GM12878 (cell line): ENCODE measurements around the gene ASRGL1. TPM values are rescaled to one million over a fixed set of nuclear protein-coding genes. Genes with fewer than 3 reads are reported as not detected.

Experiments
- ATAC-seq: fragments of 200-7000 bp; cut with Tn5 transposase; 3 replicates; pipeline ENCODE4 v1.9.1; 2020; ENCODE audit warnings: mild to moderate bottlenecking, moderate library complexity
- BruUV-seq: library from RNA; stranded (reverse); fragments of 400-500 nt; replicated peaks from 2 replicates; lab custom pipeline; 2021; lab: Mats Ljungman, UMichigan
- CTCF ChIA-PET: fragments of 300-600 bp; sonication (Branson Sonifier 250); formaldehyde crosslinking; extraction: SDS; loops from one replicate; lab custom pipeline; 2021; ENCODE audit warnings: inconsistent platforms; lab: Yijun Ruan, JAX
- POLR2A ChIA-PET: fragments of 350-600 bp; formaldehyde crosslinking; extraction: SDS; loops from one replicate; lab custom pipeline; 2021; ENCODE audit warnings: inconsistent platforms; lab: Charles Lee
- RAD21 ChIA-PET: fragments of 300-600 bp; sonication (Branson Sonifier 250); formaldehyde crosslinking; loops from one replicate; lab custom pipeline; 2023; ENCODE audit warnings: antibody characterized with exemption; ENCODE audit not compliant: unreplicated experiment; lab: Charles Lee
- SMC1A ChIA-PET: fragments of 300-600 bp; sonication (Branson Sonifier 250); formaldehyde crosslinking; loops from one replicate; lab custom pipeline; 2023; ENCODE audit not compliant: unreplicated experiment, uncharacterized antibody; lab: Charles Lee
- DNase-seq: peaks from one replicate; pipeline ENCODE4 v3.0.0-alpha.2; 2011; ENCODE audit warnings: low read depth, low spot score
- FAIRE-seq: peaks from 3 replicates; lab custom pipeline; 2011; peaks lifted over from hg19 to GRCh38; lab: Jason Lieb, UNC
- H2AFZ ChIP-seq: 2 replicates; pipeline ENCODE4 v1.6.0; 2011; ENCODE audit warnings: low read depth, low read length, control low read depth; ENCODE audit not compliant: control insufficient read depth
- H3K27ac ChIP-seq: 2 replicates; pipeline ENCODE4 v1.5.1; 2011; ENCODE audit warnings: control low read depth; ENCODE audit not compliant: control insufficient read depth, insufficient read depth
- H3K27me3 ChIP-seq, 2 experiments: replicated peaks in 1 of 2; 2 replicates each; pipeline versions ENCODE4 v1.6.0 to v1.6.1; 2011; ENCODE audit warnings: low read length in 1 of 2; ENCODE audit not compliant: control insufficient read depth in 2 of 2, insufficient read depth in 2 of 2
- H3K36me3 ChIP-seq, 2 experiments: 2 replicates each; pipeline ENCODE4 v1.5.1; 2011; ENCODE audit warnings: low read length in 1 of 2; ENCODE audit not compliant: control insufficient read depth in 2 of 2, insufficient read depth in 2 of 2
- H3K4me1 ChIP-seq: 2 replicates; pipeline ENCODE4 v1.6.1; 2011; ENCODE audit warnings: mild to moderate bottlenecking, low read length, moderate library complexity, mixed read lengths; ENCODE audit not compliant: control insufficient read depth, insufficient read depth
- H3K4me2 ChIP-seq: 2 replicates; pipeline ENCODE4 v1.6.0; 2011; ENCODE audit warnings: control low read depth; ENCODE audit not compliant: control insufficient read depth, insufficient read depth
- H3K4me3 ChIP-seq: fragments of 200-600 bp; sonication (generic); 2 replicates; pipeline ENCODE4 v1.5.1; 2016
- H3K79me2 ChIP-seq: 2 replicates; pipeline ENCODE4 v1.6.0; 2011; ENCODE audit warnings: low read length; ENCODE audit not compliant: control insufficient read depth, insufficient read depth
- H3K9ac ChIP-seq: 2 replicates; pipeline ENCODE4 v1.8.0; 2011; ENCODE audit warnings: low read length, control low read depth, mixed read lengths; ENCODE audit not compliant: control insufficient read depth, insufficient read depth
- H3K9me3 ChIP-seq: replicated peaks from 3 replicates; pipeline ENCODE4 v1.5.1; 2011; ENCODE audit warnings: mild to moderate bottlenecking, low read length; ENCODE audit not compliant: control insufficient read depth, insufficient read depth
- H4K20me1 ChIP-seq: 2 replicates; pipeline ENCODE4 v1.6.0; 2011; ENCODE audit not compliant: control insufficient read depth, insufficient read depth
- ATF7 ChIP-seq: fragments of 450-650 bp; IDR thresholded peaks from 2 replicates; pipeline ENCODE4 v1.6.1; 2016; ENCODE audit warnings: low read depth, mild to moderate bottlenecking
- BCL11A ChIP-seq: IDR thresholded peaks from 2 replicates; pipeline ENCODE4 v1.6.1; 2011; ENCODE audit warnings: low read depth, low read length
- CBFB ChIP-seq: IDR thresholded peaks from 2 replicates; pipeline ENCODE4 v1.6.1; 2016; ENCODE audit warnings: antibody characterized with exemption, low read depth
- ETV6 ChIP-seq, 2 experiments: fragments of 450-650 bp in 1 of 2; IDR thresholded peaks in 1 of 2; conservative IDR thresholded peaks in 1 of 2; 2 replicates each; pipeline ENCODE4 v1.6.1; 2014; ENCODE audit warnings: antibody characterized with exemption in 1 of 2, borderline replicate concordance in 1 of 2, low read depth in 1 of 2, mild to moderate bottlenecking in 1 of 2, moderate library complexity in 1 of 2
- HCFC1 ChIP-seq: fragments of 150-350 bp; IDR thresholded peaks from 2 replicates; pipeline ENCODE4 v1.6.1; 2014; ENCODE audit warnings: low read length
- HDAC2 ChIP-seq: fragments of 200-600 bp; sonication (generic); IDR thresholded peaks from 2 replicates; pipeline ENCODE4 v1.6.1; 2017
- HDGF ChIP-seq: fragments of 450-650 bp; IDR thresholded peaks from 2 replicates; pipeline ENCODE4 v1.6.1; 2016; ENCODE audit warnings: antibody characterized with exemption
- IKZF1 ChIP-seq: fragments of 450-650 bp; conservative IDR thresholded peaks from 2 replicates; pipeline ENCODE4 v1.6.1; 2017; ENCODE audit warnings: antibody characterized with exemption, mild to moderate bottlenecking
- KLF5 ChIP-seq: fragments of 450-650 bp; IDR thresholded peaks from 2 replicates; pipeline ENCODE4 v1.6.1; 2014; ENCODE audit warnings: mild to moderate bottlenecking; ENCODE audit not compliant: partially characterized antibody
- MXI1 ChIP-seq: fragments of 150-350 bp; IDR thresholded peaks from 2 replicates; pipeline ENCODE4 v1.6.1; 2011; ENCODE audit warnings: low read depth, mild to moderate bottlenecking, inconsistent platforms, low read length, improper control_type of control experiment
- NRF1 ChIP-seq: conservative IDR thresholded peaks from 2 replicates; pipeline ENCODE4 v1.6.1; 2011; ENCODE audit warnings: mild to moderate bottlenecking, low read depth, low read length, improper control_type of control experiment
- RB1 ChIP-seq: fragments of 450-650 bp; formaldehyde crosslinking; IDR thresholded peaks from 2 replicates; pipeline ENCODE4 v1.6.1; 2017; ENCODE audit warnings: mild to moderate bottlenecking, borderline replicate concordance
- TARDBP ChIP-seq: IDR thresholded peaks from 2 replicates; pipeline ENCODE4 v1.6.1; 2016; ENCODE audit warnings: borderline replicate concordance
- WRNIP1 ChIP-seq: IDR thresholded peaks from 2 replicates; pipeline ENCODE4 v1.6.1; 2011; ENCODE audit warnings: low read depth, low read length, improper control_type of control experiment, borderline replicate concordance
- YBX1 ChIP-seq: fragments of 450-650 bp; IDR thresholded peaks from 2 replicates; pipeline ENCODE4 v1.6.1; 2016; ENCODE audit warnings: antibody characterized with exemption
- YY1 ChIP-seq: IDR thresholded peaks from 2 replicates; pipeline ENCODE4 v1.6.1; 2011; ENCODE audit warnings: low read depth, mild to moderate bottlenecking, low read length
- WGBS: methylation state at CpG from one replicate; pipeline ENCODE4 v1.1.6; 2016; ENCODE audit warnings: low lambda C conversion rate; ENCODE audit not compliant: insufficient replicate concordance, insufficient coverage; ENCODE audit errors: missing lambda C conversion rate; 5-methylcytosine and 5-hydroxymethylcytosine counted together
- in situ Hi-C: fragments of 300-500 bp; cut with MboI; formaldehyde crosslinking; loops from 9 replicates; pipeline ENCODE4 v1.14.3; 2018; ENCODE audit warnings: mixed read lengths
- intact Hi-C: fragments of 100-400 bp; cut with micrococcal nuclease; formaldehyde crosslinking; loops from one replicate; pipeline ENCODE4 v1.14.2; 2022; ENCODE audit not compliant: unreplicated experiment
- polyA plus RNA-seq, 11 experiments: library from polyadenylated mRNA; depleted of rRNA in 4 of 11; unstranded in 6 of 11; stranded (reverse) in 5 of 11; fragments of >200 nt; fragmentation: Nextera tagmentation in 4 of 11; fragmentation: Illumina TruSeq in 1 of 11; extraction: Ambion mirVana in 4 of 11; extraction: Trizol in 1 of 11; gene quantifications; 1 replicate in 1 of 11; 2 replicates in 10 of 11; pipeline versions ENCODE4 v1.2.1 to v1.2.3, GENCODE V29; 2011 to 2016; ENCODE audit warnings: inconsistent platforms in 2 of 11, missing spikeins in 2 of 11, low read depth in 1 of 11
- total RNA-seq, 4 experiments: library from RNA; depleted of rRNA in 3 of 4; stranded (reverse); fragments of >200 nt in 3 of 4; fragmentation: Illumina TruSeq in 1 of 4; extraction: Trizol in 1 of 4; gene quantifications; 2 replicates each; pipeline versions ENCODE4 v1.2.1 to v1.2.3, GENCODE V29; 2013 to 2021
- TF ChIP-seq, protein P1 (sequence below): fragments of 450-650 bp; IDR thresholded peaks from 2 replicates; pipeline ENCODE4 v1.6.1; 2016; ENCODE audit warnings: mild to moderate bottlenecking
- TF ChIP-seq, protein P2 (sequence below): fragments of 450-650 bp; IDR thresholded peaks from 2 replicates; pipeline ENCODE4 v1.6.1; 2018; ENCODE audit warnings: borderline replicate concordance, mild to moderate bottlenecking; ENCODE audit not compliant: partially characterized antibody
- TF ChIP-seq, protein P3 (sequence below): IDR thresholded peaks from 2 replicates; pipeline ENCODE4 v1.6.1; 2012; ENCODE audit warnings: low read depth, low read length, improper control_type of control experiment
- TF ChIP-seq, protein P4 (sequence below): IDR thresholded peaks from 2 replicates; pipeline ENCODE4 v1.6.1; 2011; ENCODE audit warnings: borderline replicate concordance, low read depth, mild to moderate bottlenecking, moderate library complexity, low read length; ENCODE audit not compliant: insufficient read depth, poor library complexity, severe bottlenecking

ASRGL1 gene
- total and polyA plus RNA-seq, 10 of the 15 experiments (the other 5 are each of a cell fraction or from before 2014, with no cell fraction given), result 0.97 to 24.5 (median 4.8) TPM

DNA sequence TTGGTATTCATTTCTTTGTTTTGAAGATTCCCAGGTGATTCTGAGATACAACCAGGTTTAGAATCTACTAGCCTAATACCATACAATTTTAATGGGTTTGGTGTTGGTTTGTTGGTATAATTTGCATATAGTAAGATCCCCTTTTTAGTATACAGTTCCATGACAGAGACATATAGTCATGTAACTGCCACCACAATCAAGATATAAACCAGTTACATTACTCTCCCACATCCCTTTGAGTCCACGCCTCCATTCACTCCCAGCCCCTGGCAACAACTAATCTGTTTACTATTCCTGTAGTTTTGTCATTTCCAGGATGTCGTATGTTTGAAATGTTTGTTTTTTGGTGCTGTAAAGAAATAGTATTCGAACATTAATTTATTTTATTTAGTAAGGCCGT lies 4.3 kb downstream of the ASRGL1 start:
- ATAC-seq (no peak), FAIRE-seq (no peak)
- no peaks in the 10 kb centered on the region for H4K20me1 ChIP-seq
- ChIA-PET POLR2A (no interaction called here), SMC1A (interaction anchor here (0.7 to 4.5 kb wide), 5 partner anchors 26 to 53 kb away, joined by 3 to 70 read pairs (median 6); no protein-coding TSS in a partner anchor), RAD21 (interaction anchor here (4.1 kb wide), 1 partner anchor 35 kb away, joined by 31 read pairs; no protein-coding TSS in a partner anchor)
- H3K27ac ChIP-seq, result no peak overlapping the region
- no peaks in the 10 kb centered on the region for H3K79me2 ChIP-seq
- H2AFZ ChIP-seq, result no peak overlapping the region
- TF ChIP-seq ATF7 (no peak), IKZF1 (no peak), ETV6 (conservative IDR thresholded peaks at IDR 0.05 in 1 of 2, IDR thresholded peaks at IDR 0.05 in 1 of 2; ENCODE audit: borderline replicate concordance in 1 of 2, low read depth in 1 of 2) (no peak), BCL11A (no peak), TARDBP (no peak), HCFC1 (no peak), RB1 (no peak), KLF5 (no peak), MXI1 (no peak), YY1 (no peak), YBX1 (no peak), CBFB (no peak), NRF1 (no peak), HDGF (no peak), WRNIP1 (no peak), HDAC2 (no peak)
- TF ChIP-seq, protein P1, sequence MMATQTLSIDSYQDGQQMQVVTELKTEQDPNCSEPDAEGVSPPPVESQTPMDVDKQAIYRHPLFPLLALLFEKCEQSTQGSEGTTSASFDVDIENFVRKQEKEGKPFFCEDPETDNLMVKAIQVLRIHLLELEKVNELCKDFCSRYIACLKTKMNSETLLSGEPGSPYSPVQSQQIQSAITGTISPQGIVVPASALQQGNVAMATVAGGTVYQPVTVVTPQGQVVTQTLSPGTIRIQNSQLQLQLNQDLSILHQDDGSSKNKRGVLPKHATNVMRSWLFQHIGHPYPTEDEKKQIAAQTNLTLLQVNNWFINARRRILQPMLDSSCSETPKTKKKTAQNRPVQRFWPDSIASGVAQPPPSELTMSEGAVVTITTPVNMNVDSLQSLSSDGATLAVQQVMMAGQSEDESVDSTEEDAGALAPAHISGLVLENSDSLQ, result no peak
- TF ChIP-seq, protein P2, sequence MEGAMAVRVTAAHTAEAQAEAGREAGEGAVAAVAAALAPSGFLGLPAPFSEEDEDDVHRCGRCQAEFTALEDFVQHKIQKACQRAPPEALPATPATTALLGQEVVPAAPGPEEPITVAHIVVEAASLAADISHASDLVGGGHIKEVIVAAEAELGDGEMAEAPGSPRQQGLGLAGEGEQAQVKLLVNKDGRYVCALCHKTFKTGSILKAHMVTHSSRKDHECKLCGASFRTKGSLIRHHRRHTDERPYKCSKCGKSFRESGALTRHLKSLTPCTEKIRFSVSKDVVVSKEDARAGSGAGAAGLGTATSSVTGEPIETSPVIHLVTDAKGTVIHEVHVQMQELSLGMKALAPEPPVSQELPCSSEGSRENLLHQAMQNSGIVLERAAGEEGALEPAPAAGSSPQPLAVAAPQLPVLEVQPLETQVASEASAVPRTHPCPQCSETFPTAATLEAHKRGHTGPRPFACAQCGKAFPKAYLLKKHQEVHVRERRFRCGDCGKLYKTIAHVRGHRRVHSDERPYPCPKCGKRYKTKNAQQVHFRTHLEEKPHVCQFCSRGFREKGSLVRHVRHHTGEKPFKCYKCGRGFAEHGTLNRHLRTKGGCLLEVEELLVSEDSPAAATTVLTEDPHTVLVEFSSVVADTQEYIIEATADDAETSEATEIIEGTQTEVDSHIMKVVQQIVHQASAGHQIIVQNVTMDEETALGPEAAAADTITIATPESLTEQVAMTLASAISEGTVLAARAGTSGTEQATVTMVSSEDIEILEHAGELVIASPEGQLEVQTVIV, result no peak
- TF ChIP-seq, protein P3, sequence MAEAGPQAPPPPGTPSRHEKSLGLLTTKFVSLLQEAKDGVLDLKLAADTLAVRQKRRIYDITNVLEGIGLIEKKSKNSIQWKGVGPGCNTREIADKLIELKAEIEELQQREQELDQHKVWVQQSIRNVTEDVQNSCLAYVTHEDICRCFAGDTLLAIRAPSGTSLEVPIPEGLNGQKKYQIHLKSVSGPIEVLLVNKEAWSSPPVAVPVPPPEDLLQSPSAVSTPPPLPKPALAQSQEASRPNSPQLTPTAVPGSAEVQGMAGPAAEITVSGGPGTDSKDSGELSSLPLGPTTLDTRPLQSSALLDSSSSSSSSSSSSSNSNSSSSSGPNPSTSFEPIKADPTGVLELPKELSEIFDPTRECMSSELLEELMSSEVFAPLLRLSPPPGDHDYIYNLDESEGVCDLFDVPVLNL, result no peak
- TF ChIP-seq, protein P4, sequence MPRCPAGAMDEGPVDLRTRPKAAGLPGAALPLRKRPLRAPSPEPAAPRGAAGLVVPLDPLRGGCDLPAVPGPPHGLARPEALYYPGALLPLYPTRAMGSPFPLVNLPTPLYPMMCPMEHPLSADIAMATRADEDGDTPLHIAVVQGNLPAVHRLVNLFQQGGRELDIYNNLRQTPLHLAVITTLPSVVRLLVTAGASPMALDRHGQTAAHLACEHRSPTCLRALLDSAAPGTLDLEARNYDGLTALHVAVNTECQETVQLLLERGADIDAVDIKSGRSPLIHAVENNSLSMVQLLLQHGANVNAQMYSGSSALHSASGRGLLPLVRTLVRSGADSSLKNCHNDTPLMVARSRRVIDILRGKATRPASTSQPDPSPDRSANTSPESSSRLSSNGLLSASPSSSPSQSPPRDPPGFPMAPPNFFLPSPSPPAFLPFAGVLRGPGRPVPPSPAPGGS, result no peak
- TF ChIP-seq, all 136 proteins: peak for 0
- CTCF ChIA-PET, result interaction anchor here (1.0 to 4.8 kb wide), 11 partner anchors 7 to 79 kb away, joined by 3 to 98 read pairs (median 13); no protein-coding TSS in a partner anchor
- H3K4me1 ChIP-seq, result peaks cover 4% of the 10 kb centered on the region
- H3K4me2 ChIP-seq, result no peak overlapping the region
- no peaks in the 10 kb centered on the region for H3K9me3 ChIP-seq
- intact Hi-C loops (no loop called here), in situ Hi-C loops (no loop called here)
- H3K9ac ChIP-seq, result no peak overlapping the region
- peaks cover 0 to 4% of the 10 kb centered on the region in 2 experiments; a peak in 1 of 4 replicates for H3K27me3 ChIP-seq
- no TSS peak for BruUV-seq
- DNase-seq, result no peak
- 55% methylated on average over 4 of the region's 4 CpGs for WGBS
- H3K36me3 ChIP-seq, result no peaks in the 10 kb centered on the region
- H3K4me3 ChIP-seq, result no peak overlapping the region
